Measurements from ENCODE around the gene TOM1L2.

- no peak for TF ChIP-seq CTCF (IDR thresholded peaks at IDR 0.05; ENCODE audit: insufficient read depth, low read length)
- TF ChIP-seq SPI1 (IDR thresholded peaks at IDR 0.05; ENCODE audit: borderline replicate concordance, low read depth) = no peak
Observed at GRCh38 chr17:17815436-17816200, 156.6 kb downstream of the TOM1L2 start.
